ENCODE measurements around the gene PGAP2. TPM values are rescaled to one million over a fixed set of nuclear protein-coding genes. Genes with fewer than 3 reads are reported as not detected.
"Not testable (repeated sequence)": the region's sequence is repeated elsewhere in the genome, so short reads cannot be mapped to it uniquely, and the experiment has no call there.

PGAP2 gene
- total RNA-seq, 6 donors from 2014 or later, result 19.5 to 106 (median 25.2) TPM

DNA sequence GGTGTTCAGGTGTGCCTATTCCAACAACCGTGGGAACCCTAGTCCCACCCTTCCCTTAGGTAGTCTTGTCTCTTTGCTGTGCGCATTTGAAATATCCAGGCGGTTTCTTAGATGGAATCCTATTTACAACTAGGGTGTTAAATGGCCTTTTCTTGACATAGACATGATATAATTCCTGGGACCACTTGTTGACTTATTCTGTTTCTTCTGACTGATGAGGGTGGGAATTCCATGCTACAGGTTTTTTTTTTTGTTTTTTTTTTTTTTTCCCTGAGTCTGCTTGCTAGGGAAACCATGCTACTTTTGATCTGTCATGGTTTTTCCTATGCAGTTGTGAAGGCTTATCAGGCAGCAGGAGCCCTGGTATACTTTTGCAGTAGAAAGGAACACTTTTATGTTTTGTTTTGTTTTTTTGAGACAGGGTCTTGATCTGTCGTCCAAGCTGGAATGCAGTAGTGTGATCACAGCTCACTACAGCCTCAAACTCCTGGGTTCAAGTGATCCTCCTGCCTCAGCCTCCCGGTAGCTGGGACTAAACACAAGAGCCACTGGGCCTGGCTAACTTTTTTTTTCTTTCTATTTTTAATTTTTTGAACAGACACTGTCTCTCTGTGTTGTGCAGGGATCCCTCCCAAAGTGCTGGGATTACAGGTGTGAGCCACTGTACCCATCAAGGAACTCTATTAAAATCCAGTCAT is 48.6 kb downstream of the PGAP2 start:
- no peaks in the 10 kb centered on the region for H3K36me3 ChIP-seq
- H3K4me1 ChIP-seq, result peaks cover 57 to 66% (median 62%) of the 10 kb centered on the region in 4 donors
- peak overlapping the region in 3 of 4 donors; percentile 64 to 93 (median 86) for H3K4me3 ChIP-seq
- no peaks in the 10 kb centered on the region for H3K27me3 ChIP-seq
- DNase-seq (no peak), ATAC-seq (ENCODE audit: low FRiP score in 2 of 2) (no peak)
- peak overlapping the region in 3 of 4 donors; percentile 93 to 99 (median 99) for H3K27ac ChIP-seq
- TF ChIP-seq EP300 (IDR thresholded peaks at IDR 0.05) (no peak), POLR2A (IDR thresholded peaks at IDR 0.05) (no peak), CTCF (IDR thresholded peaks at IDR 0.05) (no peak), POLR2AphosphoS5 (IDR thresholded peaks at IDR 0.05) (no peak)
- H3K9me3 ChIP-seq, result no peaks in the 10 kb centered on the region
- WGBS, 2 donors, result 66 to 75% methylated on average over 5 of the region's 5 CpGs

- Histone ChIP-seq H3K27ac (peak overlapping the region in 1 of 4 donors; percentile 49), H3K27me3 (no peaks in the 10 kb centered on the region), H3K4me3 (peak overlapping the region in 3 of 4 donors; percentile 1 to 93 (median 5)), H3K9me3 (no peaks in the 10 kb centered on the region), H3K4me1 (peaks cover 58 to 70% (median 62%) of the 10 kb centered on the region in 4 donors), H3K36me3 (no peaks in the 10 kb centered on the region)
- TF ChIP-seq POLR2AphosphoS5 (IDR thresholded peaks at IDR 0.05) (no peak), EP300 (IDR thresholded peaks at IDR 0.05) (no peak), CTCF (IDR thresholded peaks at IDR 0.05) (no peak), POLR2A (IDR thresholded peaks at IDR 0.05) (no peak)
- ATAC-seq (ENCODE audit: low FRiP score in 2 of 2) (no peak), DNase-seq (no peak)
Observed at GRCh38 chr11:3857628-3858027, 49.3 kb downstream of the PGAP2 start.

DNA sequence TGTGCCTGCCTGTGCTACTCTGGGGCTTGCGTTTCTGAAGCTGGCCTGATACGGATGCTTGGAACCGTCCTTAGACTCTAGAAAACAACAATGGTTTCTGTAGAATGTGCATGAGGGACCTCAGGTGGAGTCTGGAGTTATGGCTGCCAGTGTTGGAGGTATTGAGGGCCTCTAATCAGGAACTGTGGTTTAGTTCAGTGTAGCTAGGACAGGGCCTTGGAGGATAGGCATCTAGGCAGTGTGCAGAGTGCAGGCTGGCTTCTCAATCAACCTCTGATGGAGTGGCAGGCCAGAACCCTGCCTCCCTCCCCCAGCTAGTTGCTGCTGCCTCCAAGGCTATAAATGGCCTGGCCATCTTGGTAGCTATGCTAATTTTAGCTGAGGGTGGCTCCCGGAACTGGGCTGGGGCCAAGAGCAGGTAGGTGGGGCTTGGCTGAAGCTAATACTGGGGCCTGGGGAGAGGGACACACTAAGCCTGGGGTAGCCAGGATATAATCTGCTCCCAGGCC is 51.1 kb downstream of the PGAP2 start:
- H3K27ac ChIP-seq, result peak overlapping the region in 3 of 4 donors; percentile 9 to 59 (median 13)
- DNase-seq, result peak in 1 of 2 donors; percentile 56
- 61 to 75% methylated on average over 2 to 4 of the region's 4 CpGs for WGBS, 2 donors

DNA sequence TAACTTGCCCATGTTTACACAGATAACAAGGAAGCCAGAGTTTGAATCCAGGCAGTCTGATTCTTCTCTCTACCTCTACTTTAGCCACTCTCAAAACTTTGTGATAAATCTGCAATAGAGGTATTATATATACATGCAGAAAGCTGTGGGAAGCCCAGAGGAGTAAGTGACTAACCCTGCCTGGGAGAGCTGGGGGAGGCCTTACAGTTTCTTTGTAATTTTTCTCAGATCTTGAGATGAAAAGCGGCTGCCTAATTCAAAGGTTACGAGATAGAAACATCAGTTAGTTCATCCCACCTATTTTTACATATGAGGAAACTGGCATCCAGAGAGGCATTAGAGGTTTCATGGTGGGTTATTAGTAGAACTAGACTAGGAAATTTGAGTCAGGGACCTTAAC is 52.0 kb downstream of the PGAP2 start:
- Histone ChIP-seq H3K4me3 (no peak overlapping the region), H3K4me1 (peaks cover 61 to 74% (median 65%) of the 10 kb centered on the region in 4 donors), H3K36me3 (no peaks in the 10 kb centered on the region), H3K27me3 (no peaks in the 10 kb centered on the region), H3K27ac (peak overlapping the region in 2 of 4 donors; percentile 15 to 33), H3K9me3 (no peaks in the 10 kb centered on the region)
- no peak for ATAC-seq (ENCODE audit: low FRiP score in 2 of 2)
- 83 to 96% methylated on average over 2 of the region's 2 CpGs for WGBS, 2 donors
- no peak for DNase-seq
- TF ChIP-seq POLR2A (IDR thresholded peaks at IDR 0.05), result no peak
- no peak for TF ChIP-seq EP300 (IDR thresholded peaks at IDR 0.05)
- TF ChIP-seq CTCF (IDR thresholded peaks at IDR 0.05), result no peak
- TF ChIP-seq POLR2AphosphoS5 (IDR thresholded peaks at IDR 0.05), result no peak

More for the DNA sequence above, 51.1 kb downstream of the PGAP2 start:
- no peaks in the 10 kb centered on the region for H3K9me3 ChIP-seq
- peaks cover 56 to 69% (median 60%) of the 10 kb centered on the region in 4 donors for H3K4me1 ChIP-seq
- H3K36me3 ChIP-seq, result no peaks in the 10 kb centered on the region
- no peak for ATAC-seq (ENCODE audit: low FRiP score in 2 of 2)
- TF ChIP-seq CTCF (IDR thresholded peaks at IDR 0.05) (no peak), POLR2A (IDR thresholded peaks at IDR 0.05) (no peak), EP300 (IDR thresholded peaks at IDR 0.05) (no peak), POLR2AphosphoS5 (IDR thresholded peaks at IDR 0.05) (no peak)
- peak overlapping the region in 1 of 4 donors; percentile 3 for H3K4me3 ChIP-seq
- H3K27me3 ChIP-seq, result no peaks in the 10 kb centered on the region

DNA sequence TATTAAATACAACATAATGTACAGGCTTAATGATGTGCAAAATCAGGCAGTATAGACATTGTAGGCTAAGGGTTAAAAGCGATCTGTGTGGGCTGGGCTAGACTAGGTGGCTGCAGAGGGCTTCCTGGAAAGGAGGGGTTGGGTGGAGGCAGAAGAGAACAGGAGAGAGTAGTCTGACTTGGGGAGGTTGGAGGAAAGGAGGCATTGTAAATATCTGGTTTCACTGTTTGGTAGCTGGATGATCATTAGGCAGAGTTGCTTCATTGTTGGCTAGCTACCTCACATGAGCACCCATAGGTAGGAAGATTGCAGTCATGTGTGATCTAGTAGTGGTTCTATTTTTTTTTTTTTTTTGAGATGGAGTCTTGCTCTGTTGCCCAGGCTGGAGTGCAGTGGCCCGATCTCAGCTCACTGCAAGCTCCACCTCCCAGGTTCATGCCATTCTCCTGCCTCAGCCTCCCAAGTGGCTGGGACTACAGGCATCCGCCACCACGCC is 52.6 kb downstream of the PGAP2 start:
- not testable (repeated sequence) for DNase-seq; H3K9me3 ChIP-seq; H3K4me3 ChIP-seq; ATAC-seq (ENCODE audit: low FRiP score in 2 of 2); H3K36me3 ChIP-seq; H3K27me3 ChIP-seq
- peak overlapping the region in 2 of 4 donors; percentile 15 to 33 for H3K27ac ChIP-seq
- 74 to 79% methylated on average over 4 of the region's 4 CpGs for whole genome bisulfite sequencing, 2 donors
- peaks cover 67 to 79% (median 70%) of the 10 kb centered on the region in 4 donors for H3K4me1 ChIP-seq

Measured in upper lobe of left lung (tissue), 6 donors.